HG03196 (cell line): ENCODE measurements around the gene TADA2A.
"Not testable (repeated sequence)": the region's sequence is repeated elsewhere in the genome, so short reads cannot be mapped to it uniquely, and the experiment has no call there.

Source experiments
- ATAC-seq: cut with Tn5 transposase; IDR thresholded peaks from one replicate; pipeline ENCODE4 v1.9.1; 2021; ENCODE audit not compliant: unreplicated experiment

Gene TADA2A

DNA sequence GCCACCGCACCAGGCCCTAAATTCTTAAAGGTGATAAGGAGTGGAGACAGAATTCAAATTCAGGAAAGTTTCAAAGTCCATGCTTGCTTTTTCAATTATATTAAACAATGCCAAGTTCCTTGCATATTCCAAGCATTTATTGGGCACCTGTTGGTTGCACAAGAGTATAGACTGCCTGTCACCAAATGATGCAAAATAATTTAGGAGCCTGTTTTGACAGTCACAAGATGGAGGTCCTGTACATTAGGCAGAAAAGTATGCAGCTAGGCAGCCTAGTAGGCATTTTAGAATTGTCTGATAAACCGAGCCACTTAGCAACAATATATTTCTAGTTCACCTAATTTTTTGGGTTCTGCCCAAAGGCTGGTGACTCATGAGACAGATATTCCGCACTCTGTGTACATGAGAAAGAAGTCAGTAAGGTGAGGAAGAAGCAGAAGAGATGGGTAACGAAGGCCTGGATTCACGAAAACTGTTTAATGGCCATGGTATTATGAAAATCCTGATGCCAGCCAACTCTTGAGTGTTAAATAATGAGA lies 7.4 kb upstream of the TADA2A start:
- ATAC-seq = no peak

DNA sequence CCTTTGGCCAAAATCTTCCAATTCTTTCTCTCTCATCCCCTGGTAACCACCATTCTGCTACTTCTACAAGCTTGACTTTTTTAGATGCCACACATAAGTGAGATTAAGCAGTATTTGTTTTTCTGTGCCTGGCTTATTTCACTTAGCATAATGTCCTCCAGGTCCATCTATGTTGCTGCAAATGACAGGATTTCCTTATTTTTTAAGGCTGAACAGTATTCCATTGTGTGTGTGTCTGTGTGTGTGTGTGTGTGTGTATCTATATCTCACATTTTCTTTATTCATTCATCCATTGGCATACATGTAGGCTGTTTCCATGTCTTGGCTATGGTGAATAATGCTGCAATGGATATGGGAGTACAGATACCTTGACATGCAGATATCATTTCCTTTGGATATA lies 6.2 kb upstream of the TADA2A start:
- ATAC-seq = no peak

DNA sequence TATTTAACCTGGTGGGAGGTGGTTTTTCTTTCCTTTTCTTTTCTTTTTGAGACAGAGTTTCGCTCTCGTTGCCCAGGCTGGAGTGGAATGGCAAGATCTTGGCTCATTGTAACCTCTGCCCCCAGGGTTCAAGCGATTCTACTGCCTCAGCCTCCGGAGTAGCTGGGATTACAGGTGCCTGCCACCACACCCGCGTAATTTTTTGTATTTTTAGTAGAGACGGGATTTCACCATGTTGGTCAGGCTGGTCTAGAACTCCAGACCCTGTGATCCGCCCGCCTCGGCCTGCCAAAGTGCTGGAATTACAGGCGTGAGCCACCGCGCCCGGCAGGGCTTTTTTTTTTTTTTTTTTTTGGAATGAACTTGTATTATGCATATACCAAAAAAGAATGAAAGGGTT lies 1.2 kb upstream of the TADA2A start:
- ATAC-seq = not testable (repeated sequence)

DNA sequence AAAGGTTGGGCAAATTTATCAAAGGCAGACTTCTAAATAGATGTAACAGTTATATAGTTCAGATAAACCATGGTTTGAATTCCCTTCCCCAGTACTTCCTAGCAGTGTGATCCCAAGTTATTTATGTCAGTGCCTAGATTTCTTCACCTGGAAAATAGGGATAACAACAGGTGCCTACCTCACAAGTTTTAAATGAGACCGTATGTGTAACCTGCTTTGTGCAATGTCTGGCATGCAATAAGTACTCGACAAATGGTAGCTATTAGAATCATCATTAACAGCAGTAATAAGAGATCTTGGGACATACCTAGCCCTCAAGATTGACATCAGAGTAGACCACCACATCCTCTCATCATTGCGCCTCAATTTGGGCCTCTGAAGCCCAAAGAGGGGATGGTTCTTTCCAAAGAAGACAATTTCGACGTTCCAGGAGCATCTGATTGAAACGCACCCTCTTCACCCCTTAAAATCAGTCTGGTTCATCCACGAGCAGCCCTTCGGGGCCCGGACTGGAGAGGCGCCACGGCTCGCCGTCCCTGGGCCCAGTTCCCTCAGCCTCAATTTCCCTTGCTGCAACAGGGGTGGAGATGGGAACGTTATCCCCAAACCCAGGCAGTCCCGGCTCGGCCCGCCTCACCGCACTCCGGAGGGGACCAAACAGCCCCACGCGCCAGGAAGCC lies 591 bp upstream of the TADA2A start:
- ATAC-seq = peak; percentile 27

DNA sequence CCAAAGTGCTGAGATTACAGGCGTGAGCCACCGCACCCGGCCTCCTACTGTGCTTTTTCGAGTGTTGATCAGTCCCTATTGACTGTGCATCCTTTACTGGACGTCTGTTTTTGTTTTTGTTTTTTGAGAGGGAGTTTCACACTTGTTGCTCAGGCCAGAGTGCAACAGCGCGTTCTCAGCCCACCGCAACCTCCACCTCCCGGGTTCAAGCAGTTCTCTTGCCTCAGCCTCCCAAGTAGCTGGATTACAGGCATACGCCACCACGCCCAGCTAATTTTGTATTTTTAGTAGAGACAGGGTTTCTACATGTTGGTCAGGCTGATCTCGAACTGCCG lies 1.4 kb downstream of the TADA2A start:
- not testable (repeated sequence) for ATAC-seq

DNA sequence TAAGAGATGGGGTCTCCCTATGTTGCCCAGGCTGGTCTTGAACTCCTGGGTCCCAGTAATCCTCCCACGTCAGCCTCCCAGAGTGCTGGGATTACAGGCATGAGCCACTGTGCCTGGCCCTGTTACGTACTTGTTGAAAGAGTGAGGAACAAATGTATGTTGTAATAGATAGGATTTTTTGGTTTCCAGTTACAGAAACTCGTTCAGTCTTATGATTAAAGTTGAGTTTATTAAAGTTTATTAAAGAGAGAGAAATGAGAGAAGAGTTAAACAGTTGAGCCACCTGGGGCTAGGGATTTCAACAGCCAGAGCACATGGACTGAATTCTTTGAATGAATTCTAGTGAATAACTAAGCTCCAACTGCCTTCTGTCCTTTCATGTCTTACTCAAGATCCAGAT lies 3.7 kb downstream of the TADA2A start:
- no peak for ATAC-seq

DNA sequence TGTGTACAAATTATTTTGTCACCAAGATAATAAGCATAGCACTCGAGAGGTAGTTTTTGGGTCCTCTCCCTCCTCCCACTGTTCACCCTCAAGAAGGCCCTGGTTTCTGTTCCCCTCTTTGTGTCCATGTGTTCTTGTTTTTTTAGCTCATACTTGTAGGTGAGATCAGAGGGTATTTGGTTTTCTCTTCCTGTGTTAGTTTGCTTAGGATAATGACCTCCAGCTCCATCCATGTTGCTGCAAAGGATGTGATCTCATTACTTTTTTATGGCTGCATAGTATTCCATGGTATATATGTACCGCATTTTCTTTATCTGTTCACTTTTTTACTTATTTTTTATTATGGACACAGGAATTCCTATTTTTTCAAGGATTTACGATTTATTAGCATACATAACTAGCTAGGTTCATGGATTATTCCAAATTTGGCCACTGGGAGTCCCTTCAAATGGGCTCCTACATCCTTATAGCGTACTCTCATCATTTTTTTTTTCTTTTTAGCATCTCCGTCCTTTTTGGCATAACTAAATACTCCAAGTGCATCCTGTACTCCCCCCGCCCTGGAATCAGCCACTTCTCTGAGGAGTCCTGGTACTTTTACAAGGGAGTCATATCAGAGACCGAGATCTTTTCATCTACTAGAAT lies 7.3 kb downstream of the TADA2A start:
- no peak for ATAC-seq

DNA sequence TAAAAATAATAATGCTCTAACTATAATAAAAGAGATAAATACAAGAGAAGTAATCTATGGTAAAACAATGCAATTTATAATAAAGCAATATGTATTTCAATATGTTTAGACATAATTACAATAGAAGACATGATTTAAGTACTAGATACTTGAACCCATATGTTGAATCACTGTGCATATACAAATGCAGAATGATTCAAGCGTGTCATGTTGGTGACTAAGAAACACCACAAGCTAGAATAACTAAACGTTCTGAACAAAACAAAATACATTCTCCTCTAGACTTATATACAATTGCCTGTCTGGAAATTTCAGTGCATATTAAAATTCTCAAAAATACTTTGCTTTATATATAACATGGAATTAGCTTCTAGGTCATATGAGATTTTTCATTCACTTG lies 11.2 kb downstream of the TADA2A start:
- no peak for ATAC-seq

DNA sequence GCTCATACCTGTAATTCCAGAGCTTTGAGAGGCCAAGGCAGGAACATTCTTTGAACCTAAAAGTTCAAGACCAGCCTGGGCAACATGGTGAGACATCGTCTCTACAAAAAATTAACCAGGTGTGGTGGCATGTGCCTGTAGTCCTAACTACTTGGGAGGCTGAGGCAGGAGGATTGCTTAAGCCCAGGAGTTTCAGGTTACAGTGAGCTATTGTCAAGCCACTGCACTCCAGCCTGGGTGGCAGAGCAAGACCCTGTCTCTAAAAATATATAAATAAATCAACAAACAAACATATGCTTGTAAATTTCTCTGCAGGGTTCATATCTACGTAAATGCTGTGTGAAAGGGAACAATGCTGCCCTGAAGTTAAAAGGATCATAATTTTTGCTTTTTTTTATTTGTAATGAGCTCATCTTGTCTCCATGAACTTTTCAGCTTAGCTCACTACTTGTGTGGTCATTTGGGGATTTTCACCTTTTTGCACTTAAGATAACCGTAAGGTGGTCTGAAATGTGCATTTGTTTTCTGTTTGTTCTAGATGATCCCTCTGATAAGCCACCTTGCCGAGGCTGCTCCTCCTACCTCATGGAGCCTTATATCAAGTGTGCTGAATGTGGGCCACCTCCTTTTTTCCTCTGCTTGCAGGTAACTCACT lies 16.4 kb downstream of the TADA2A start:
- no peak for ATAC-seq

DNA sequence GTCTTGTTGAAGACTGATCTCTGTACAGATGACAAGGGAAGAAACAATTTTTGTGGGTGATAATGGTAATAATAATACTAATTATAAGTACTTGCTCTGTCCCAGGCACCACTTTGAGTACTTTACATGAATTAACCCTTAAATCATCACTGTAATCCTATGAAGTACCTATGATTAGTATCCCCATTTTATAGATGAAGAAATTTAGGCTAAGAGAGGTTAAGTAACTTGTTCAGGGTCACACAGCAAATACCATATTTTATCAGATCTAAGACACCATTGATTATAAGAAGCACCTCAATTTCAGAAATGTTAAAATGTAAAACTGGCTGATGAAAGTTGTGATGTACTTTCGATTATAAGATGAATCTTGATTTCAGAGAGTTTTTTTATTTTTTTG lies 18.6 kb downstream of the TADA2A start:
- ATAC-seq = no peak

DNA sequence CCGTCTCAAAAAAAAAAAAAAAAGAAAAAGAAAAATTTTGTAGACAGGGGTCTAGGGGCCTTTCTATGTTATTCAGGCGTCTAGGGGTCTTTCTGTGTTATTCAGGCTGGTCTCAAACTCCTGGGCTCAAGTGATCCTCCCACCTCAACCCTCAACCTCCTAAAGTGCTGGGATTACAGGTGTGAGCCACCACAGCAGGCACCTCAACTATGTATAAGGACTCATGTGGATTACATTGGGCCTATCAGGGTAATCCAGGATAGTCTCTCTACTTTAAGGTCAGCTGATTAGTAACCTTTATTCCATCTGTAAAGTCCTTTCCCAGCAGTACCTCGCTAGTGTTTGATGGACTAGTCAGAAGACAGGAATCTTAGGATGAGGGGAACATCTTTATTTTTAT lies 22.4 kb downstream of the TADA2A start:
- no peak for ATAC-seq

DNA sequence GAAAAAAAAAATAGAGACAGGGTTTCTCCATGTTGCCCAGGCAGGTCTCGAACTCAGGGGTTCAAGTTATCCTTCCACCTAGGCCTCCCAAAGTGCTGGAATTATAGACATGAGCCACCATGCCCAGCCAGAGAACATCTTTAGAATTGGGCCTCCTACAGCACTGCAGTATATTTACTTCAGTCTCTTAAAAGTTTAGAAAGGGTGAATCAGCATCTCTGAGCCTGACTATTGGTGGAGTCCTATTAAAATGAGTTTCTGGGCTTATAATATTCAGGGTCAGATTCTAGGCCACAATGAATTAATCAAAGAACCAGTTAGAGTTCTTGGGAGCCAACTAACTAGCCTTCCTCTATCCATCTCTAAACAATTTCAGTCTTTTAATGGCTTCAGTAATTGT lies 22.8 kb downstream of the TADA2A start:
- ATAC-seq = no peak

DNA sequence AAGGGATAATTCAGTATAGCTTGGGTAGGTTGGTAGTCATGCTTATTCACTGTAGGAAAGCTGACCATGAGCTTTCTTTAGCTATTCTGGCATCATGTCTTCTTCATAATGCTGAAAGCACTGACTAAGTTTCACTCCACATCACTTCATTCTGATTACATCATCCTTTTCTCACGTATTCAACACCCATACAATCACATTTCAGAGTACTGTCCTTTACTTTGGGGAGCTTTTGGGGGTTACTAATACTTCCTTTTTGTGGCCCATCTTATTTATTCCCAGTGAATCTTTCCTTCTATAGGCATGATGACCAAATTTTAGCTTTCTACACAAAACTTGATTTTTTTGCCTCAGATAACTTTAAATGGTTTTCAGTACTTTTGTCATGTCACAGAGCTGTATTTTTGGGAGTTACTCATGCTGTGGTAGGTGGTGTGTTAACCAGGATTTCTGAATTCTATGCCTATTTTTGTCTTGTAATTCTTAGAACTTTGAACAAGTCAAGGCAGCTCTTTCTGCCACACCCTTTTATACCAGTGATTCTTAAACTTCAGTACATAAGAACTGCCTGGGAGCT lies 23.5 kb downstream of the TADA2A start:
- ATAC-seq = no peak

DNA sequence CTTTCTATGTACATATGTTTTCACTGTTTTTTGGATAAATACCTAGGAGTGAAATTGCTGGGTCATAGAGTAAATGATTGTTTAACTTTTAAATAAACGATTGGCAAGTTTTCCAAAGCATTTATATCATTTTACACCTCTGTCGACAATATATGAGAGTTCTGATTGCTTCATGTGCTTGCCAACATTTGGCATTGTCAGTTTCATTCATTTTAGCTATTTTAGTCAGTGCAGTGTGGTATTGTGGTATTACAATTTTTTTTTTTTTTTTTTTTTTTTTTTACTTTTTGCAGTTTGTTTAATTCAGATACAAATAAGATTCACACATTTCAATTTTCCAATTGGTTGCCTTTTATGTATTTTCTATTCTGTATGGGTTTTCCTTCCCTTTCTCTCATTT lies 26.0 kb downstream of the TADA2A start:
- no peak for ATAC-seq

DNA sequence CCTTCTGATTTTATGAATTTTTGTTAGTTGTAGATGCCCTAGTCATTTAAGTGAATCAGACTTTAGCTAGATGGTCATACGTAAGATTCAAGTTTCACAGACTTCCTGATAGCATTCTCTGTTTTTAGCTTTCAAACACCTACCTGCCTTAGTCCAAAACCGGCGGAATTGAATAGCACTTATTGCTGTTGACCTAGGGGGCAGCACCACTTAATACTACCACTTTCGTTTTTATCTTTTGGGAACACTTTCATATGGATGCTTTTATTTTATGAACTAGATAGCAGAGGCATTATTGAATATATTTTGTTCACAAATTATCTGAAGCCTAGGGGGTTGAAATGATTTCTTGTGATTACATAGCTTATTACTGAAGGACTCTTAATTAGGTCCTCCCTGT lies 31.5 kb downstream of the TADA2A start:
- no peak for ATAC-seq

DNA sequence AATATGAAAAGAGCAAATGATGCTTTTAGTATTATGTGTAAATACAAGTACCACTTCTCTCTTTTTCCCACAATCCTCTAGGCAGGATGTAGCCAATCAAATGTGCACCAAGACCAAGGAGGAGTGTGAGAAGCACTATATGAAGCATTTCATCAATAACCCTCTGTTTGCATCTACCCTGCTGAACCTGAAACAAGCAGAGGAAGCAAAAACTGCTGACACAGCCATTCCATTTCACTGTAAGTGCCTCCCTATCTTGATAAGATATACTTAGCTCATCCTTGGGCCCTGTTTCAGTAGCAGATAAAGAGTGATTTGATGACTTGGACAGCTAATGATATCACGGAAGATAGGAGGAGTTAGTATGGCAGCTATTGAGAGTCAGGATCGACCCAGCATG lies 33.7 kb downstream of the TADA2A start:
- no peak for ATAC-seq

DNA sequence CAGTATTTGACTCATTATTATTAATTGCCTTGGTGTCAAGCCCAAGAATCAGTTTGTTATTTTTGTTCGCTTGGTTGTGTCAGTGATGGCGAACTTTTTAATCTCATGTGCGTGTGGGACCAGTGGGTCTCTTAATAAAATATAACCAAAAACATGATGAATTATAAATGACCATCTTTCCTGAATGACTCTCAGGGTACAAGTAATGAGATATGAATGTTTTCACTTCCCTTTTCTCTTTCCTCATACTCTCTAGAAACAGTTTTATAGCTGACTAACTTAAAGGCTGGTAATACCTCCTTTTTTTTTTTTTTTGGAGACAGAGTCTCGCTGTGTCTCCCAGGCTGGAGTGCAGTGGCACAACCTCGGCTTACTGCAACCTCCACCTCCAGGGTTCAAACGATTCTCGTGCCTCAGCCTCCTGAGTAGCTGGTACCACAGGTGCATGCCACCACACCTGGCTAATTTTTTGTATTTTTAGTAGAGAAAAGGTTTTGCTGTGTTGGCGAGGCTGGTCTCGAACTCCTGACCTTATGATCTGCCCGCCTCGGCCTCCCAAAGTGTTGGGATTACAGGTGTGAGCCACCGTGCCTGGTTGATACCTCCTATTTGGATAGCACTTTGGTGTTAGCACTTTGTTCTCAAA lies 34.8 kb downstream of the TADA2A start:
- not testable (repeated sequence) for ATAC-seq

DNA sequence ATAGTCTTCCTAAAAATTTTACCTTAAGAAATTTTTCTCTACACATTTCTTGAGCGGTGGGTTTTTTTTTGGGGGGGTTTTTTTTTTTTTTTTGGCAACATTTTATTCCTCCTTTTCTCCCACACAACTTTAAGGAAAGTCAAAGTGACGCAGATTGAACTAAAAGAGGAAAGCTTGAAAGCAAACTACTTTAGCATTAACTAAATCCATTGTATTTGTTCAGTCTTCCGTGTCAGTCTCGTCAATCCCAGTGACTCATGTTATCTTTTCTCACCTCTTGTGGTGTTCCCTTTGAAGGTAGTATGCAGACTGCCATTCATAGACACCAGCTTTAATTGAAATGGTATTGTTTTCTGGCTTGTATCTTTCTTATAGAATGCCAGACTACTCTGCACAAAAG lies 39.3 kb downstream of the TADA2A start:
- no peak for ATAC-seq

DNA sequence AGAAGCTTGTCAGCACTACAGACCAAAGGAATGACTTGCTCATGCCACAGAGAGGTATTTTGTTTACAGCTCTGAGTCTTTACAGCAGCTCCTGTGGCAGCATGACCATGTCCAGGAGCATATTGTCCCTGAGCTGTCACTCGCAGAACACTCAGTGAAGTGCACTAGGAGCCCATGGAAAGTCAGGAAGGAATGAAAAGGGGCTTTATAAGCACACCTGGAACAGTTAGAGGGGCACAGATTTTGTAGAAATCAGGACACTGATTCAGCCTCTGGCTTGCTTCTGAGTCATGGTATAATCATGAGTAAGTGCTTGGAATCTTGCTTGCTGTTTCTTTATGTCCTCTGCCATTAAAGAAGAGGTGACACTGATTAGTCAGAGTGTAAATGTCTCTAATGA lies 41.0 kb downstream of the TADA2A start:
- ATAC-seq = no peak

DNA sequence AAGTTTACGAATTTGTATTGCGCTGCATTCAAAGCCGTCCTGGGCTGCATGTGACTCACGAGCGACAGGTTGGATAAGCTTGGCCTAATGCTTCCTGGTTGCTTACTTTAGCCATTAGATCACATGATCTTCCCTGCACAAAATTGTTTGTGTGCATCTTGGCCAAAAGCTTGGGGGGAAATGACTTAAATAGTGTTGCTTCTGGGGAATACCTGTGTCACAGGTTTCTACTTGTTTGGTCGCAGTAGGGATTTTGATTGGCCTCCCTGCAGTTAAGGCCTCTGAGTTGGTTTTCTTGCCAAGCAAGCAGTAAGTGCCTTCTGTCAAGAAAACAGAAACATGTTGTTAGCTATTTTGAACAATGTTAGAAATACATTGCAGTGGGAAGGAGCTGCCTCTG lies 43.4 kb downstream of the TADA2A start:
- no peak for ATAC-seq

DNA sequence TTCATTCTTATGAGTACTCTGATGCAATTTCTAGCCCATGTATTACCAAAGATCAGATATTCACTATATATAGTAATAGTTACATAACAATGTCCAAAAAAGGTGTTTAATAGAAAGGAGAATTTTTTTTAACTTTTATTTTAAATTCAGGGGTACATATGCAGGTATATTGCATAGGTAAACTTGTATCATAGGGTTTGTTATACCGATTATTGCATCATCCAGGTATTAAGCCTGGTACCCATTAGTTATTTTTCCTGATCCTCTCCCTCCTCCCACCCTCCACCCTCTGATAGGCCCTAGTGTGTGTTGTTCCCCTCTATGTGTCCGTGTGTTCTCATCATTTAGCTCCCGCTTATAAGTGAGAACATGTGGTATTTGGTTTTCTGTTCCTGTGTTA lies 51.1 kb downstream of the TADA2A start:
- not testable (repeated sequence) for ATAC-seq

DNA sequence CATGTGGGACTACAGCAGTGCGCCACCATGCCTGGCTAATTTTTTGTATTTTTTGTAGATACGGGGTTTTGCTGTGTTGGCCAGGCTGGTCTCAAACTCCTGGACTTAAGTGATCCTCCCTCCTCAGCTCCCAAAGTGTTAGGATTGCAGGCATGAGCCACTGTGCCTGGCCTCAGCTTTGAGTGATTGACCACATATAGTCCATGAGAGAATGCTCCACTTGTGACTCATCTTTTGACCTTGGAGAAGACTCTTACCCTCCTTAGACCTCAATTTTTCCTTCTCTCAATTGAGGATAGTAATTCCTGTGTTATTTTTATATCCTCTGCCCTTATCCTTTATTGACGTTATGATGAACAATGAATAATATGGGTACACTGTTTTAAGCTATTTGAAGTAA lies 52.1 kb downstream of the TADA2A start:
- no peak for ATAC-seq
